GM21381 (cell line): ENCODE data around the gene FYCO1.

Experiments
- ATAC-seq: cut with Tn5 transposase; IDR thresholded peaks from one replicate; pipeline ENCODE4 v1.9.1; 2021; ENCODE audit warnings: mild to moderate bottlenecking, moderate library complexity; ENCODE audit not compliant: unreplicated experiment

FYCO1 gene

DNA sequence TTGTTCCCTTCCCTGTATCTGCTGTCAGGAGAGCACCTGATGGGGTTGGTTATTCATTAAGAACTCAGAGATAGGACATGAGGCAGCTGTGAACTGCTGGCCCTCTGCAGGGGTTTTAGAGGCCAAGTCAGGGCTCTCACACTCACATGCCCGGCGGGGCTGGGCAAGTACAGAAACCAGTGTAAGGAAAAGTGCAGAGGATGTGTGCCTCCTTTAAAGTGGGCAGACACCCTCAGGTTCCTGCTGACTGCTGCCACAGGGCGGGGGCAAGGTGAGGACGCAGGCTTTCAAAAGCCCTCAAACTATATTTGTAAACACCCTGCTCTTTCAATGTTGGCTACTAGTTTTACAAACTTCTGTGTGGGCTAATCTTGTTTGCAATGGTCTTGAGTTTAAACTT is 30.0 kb downstream of the FYCO1 start:
- ATAC-seq: no peak

DNA sequence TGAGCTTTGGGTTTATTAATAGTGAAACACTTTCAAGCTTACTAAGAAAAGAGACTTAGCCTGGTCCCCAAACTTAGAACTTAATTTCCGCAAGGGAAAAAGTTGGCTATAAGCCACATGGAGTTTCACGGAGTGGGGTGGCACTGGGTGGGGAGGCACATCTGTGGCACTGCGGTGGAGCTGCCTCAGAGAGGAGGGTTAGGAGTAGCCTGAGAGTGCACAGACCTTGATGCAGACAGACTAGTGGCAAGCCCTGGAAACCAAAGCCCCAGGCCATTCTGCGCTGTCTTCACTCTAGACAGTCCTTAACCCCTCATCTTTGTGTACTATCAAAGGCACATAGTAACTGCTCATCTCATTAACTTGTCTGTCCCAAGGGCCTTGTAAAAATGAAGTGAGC is 30.4 kb downstream of the FYCO1 start:
- ATAC-seq: no peak

DNA sequence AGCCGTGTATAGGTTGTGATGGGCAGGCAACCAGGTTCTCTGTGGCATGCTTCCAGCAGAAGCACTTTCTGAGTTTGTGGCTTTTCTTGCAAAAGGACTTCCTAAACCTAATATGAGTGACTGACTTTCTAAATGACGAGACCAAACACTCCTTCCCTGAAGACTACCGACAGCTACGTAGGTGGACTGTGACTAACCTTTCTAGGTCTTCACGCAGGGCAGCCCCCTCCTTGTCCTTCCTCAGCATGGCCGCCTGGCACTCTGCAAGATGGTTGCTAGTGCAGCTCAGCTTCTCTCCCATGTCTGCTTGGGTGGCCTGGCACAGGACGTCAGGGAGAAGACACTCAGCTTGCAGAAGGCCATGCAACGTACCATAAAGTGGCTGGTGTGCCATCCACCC is 31.5 kb downstream of the FYCO1 start:
- no peak for ATAC-seq

DNA sequence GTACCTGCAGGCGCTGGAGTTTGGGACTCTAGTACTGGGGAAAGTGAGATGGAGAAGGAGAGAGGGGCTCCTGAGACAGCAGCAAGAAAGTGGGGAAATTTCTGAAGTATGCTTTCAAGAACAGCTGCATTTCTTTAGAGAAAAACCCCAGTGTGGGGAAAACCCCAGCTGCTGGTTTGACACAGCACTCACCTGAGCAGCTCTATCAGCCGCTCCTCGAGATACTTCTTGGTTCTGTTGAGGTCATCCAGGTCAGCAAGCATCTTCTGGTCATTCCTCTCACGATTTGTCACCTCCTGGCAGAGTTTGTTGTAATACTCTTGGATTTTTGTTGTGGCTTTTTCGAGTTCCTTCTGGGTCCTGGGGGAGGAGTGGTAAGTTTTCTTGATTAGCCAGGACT is 33.6 kb downstream of the FYCO1 start:
- ATAC-seq: peak; percentile 64

DNA sequence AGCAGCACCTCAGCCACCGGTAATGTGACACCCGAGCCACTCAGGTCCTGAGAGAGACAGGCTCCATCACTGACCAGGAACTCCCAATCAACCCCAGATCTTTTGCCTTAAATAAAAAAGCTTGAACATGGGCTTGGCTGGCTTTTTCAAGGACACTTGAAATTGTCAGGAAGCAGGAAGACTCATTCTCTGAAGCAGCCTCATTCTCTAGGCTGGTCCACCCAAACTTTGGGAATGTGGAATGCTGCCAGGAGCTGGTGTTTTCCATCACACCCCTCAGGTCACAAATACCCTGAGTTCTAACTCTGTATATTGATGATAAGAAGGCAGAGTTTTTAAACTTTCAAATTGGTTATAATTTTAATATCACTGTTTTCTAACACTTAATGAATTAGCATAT is 35.3 kb downstream of the FYCO1 start:
- ATAC-seq: no peak

DNA sequence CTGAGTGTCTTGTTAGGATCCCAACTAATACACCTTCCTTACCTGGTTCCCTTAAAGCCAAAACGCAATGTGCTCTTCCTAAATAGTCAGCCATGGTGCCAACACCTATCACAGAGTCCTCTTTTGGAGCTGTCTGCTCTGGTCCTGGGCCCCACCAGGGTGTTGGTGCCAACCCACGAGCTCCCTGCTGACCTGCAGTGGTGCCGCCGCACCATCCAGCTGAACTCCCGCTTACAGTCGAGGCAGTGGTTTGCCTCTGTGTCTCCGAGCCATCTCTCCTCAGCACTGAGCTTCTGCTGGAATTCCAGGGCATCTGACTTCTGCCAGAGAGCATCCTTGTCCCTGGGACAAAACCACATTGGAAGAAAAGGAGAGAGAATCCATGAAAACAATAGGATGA is 36.4 kb downstream of the FYCO1 start:
- ATAC-seq: no peak

DNA sequence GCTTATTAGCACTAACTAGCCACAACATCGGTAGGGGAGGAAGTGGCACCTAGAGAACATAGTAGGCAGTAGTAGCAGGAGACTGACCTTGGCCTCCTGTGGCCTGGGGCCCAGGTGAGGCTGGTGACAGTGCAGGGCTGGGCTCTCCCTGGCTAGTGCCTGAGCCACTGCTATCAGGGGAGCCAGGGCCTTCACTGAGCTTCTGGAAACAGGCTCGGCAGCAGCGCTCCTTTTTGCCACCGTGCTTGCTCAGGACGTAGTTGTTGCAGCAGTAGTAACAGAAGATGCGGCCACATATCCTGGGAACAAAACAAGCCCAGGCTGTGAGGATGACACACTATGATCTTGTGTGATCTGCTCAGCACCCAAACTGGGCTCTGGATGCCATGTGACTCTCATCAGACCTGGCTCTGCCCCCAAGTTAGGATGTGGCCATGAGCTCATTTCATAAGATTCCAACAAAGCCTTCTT is 37.3 kb downstream of the FYCO1 start:
- no peak for ATAC-seq

DNA sequence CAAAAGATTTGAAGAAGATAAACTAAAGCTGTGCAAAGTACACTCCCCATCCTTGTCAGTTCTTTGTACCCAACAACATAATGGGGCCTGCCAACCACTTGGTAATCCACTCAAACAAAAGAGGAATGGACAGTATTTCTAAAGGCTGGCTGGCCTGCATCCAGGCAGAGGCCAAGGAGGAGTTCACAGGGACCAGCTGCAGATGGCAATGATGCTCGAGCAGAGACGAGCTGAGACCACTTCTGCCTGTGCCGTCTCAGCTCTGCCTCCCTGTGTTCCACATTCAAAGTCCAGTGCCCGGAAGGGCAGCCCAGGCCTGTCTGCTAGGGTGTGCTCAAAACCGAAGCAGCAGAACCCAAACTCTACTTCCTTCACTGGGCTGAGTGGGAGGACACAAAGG is 38.0 kb downstream of the FYCO1 start:
- no peak for ATAC-seq

- ATAC-seq: no peak
Observed at GRCh38 chr3:45955706-45956105, 39.9 kb downstream of the FYCO1 start.

DNA sequence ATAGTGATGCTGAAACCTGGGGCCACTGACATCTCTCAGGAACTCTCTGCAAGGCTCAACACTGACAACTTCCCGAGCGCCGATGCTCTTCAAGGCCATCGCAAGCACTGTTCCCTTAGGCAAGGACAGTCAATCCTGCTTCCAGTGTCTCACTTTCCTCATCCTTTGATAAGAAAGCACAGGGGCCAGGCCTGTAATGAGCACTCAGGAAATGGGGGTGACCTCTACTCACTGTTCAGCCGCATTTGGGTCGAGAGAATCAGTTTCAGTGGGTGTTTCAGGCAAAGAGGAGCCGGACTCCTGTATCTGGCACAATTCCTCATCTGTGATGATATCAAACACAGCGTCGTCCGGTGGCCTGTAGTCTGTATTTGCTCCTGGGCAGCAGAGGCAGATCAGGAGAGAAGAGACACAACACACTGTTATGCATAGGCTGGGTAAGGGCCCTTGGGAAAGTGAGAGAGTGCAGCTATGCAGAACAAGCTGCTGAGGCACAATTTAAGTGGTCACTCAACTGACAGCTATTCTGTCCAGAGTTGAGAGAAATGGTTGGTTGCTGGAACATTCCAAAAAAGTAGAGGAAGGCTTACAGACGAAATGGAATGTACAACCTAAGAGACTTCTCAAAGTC is 40.5 kb downstream of the FYCO1 start:
- ATAC-seq: no peak

- ATAC-seq: no peak
Observed at GRCh38 chr3:45954306-45954705, 41.3 kb downstream of the FYCO1 start.

DNA sequence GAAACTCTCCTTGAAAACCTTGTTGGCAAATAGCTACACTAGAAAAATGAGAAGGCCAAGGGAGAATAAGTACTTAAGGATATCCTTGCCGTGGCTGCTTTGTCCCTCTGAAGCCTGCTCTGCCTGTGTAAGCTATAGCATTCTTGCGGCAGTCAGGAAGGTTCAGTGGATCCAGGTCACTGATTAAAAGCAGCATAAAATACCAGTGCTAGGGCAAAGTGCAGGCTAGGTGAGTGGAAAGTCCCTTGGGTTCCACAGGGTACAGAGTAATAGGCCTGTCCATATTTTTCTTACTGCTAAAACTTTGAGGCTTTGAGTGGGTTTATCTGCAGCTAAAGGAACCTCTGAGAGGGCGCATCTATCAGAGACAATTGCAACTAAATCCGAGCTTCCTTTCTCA is 42.1 kb downstream of the FYCO1 start:
- ATAC-seq: no peak

- no peak for ATAC-seq
Observed at GRCh38 chr3:45952456-45952855, 43.2 kb downstream of the FYCO1 start.

- ATAC-seq: no peak
Observed at GRCh38 chr3:45951946-45952345, 43.7 kb downstream of the FYCO1 start.

DNA sequence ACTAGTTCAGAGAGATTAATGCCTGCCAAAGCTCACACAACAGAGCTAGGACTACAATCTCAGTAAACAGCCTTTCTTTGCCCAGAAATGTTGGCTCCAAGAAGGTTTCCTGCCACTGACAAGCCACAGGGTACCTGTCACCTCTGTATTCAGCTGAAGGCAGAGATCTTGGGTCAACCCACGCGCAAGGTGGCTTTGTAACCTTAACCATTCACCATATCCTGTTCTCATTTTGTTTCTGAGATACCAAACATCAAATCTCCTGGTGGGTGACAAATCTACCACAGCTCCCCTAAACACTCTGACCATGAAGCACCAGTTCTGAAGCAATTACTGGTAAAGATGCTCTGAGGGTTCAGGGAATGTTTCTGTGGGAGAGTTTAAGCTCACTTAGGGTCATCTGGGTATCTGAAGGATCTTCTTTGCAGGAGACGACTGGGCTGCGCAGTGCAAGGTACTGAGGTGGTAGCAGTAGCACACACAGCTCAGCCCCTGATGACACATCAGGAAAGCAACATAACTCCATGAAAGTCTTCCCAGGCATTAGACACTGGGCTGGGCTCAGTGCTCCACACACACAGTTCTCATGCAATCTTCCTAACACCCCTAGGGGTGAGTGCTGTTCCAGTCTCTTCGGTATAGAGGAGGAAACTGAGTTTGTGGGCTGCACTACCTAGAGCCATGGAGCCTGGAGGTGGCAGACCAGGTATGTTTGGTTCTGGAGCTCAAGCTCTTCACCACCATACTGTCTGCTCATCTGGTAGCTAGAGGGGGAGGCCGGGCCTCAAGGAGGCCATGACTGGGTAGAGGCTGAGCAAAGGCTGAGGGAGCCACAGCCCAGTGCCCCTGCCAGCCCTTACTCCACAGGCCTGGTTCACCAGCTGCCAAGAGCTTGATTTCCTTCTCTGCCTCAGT is 44.7 kb downstream of the FYCO1 start:
- ATAC-seq: no peak

- ATAC-seq: no peak
Observed at GRCh38 chr3:45950131-45950530, 45.5 kb downstream of the FYCO1 start.

DNA sequence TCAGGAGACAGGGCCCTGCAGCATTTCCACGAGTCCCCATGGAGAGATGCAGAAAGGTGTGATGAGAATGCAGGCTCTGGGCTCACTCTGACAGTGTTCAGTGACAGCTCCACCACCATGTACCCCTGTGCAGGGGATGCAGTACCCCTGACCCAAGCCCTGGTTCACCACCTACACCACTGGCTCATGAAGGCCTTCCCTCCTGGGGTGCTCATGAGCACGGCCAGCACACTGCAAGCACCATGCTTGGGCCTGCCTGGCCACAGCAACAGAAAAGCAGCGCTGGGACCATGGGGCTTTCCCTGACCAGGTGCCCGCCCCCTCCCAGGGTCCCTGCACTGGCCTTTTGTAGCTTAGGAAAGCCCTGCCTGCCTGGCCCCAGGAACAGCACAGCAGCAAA is 46.2 kb downstream of the FYCO1 start:
- no peak for ATAC-seq

- no peak for ATAC-seq
Observed at GRCh38 chr3:45948881-45949280, 46.7 kb downstream of the FYCO1 start.

- ATAC-seq: no peak
Observed at GRCh38 chr3:45948311-45948781, 47.3 kb downstream of the FYCO1 start.

- ATAC-seq: no peak
Observed at GRCh38 chr3:45947361-45947760, 48.3 kb downstream of the FYCO1 start.

GRCh38 chr3:45946875-45947274 is 48.7 kb downstream of the FYCO1 start:
- ATAC-seq: no peak

GRCh38 chr3:45946307-45946706 is 49.3 kb downstream of the FYCO1 start:
- no peak for ATAC-seq
